ENCODE results near the gene USP48.

USP48 gene

GRCh38 chr1:21655259-21655658 lies 127.7 kb downstream of the USP48 start:
- DNase-seq (ENCODE audit: low read depth in 3 of 3, low spot score in 1 of 3), result no peak

- no peak for DNase-seq (ENCODE audit: low read depth in 3 of 3, low spot score in 1 of 3)
Measured at GRCh38 chr1:21654209-21654608, 128.7 kb downstream of the USP48 start.

GRCh38 chr1:21653744-21654100 lies 129.2 kb downstream of the USP48 start:
- no peak for DNase-seq (ENCODE audit: low read depth in 3 of 3, low spot score in 1 of 3)

- DNase-seq (ENCODE audit: low read depth in 3 of 3, low spot score in 1 of 3), result no peak
Measured at GRCh38 chr1:21652937-21653743, 129.8 kb downstream of the USP48 start.

- DNase-seq (ENCODE audit: low read depth in 3 of 3, low spot score in 1 of 3), result no peak
Measured at GRCh38 chr1:21652101-21652936, 130.6 kb downstream of the USP48 start.

- DNase-seq (ENCODE audit: low read depth in 3 of 3, low spot score in 1 of 3), result peak in 1 of 3 donors; percentile 25
Measured at GRCh38 chr1:21651214-21652042, 131.5 kb downstream of the USP48 start.

- DNase-seq (ENCODE audit: low read depth in 3 of 3, low spot score in 1 of 3), result no peak
Measured at GRCh38 chr1:21650400-21650799, 132.5 kb downstream of the USP48 start.

GRCh38 chr1:21649315-21649714 lies 133.6 kb downstream of the USP48 start:
- no peak for DNase-seq (ENCODE audit: low read depth in 3 of 3, low spot score in 1 of 3)

GRCh38 chr1:21648791-21649190 lies 134.2 kb downstream of the USP48 start:
- no peak for DNase-seq (ENCODE audit: low read depth in 3 of 3, low spot score in 1 of 3)

GRCh38 chr1:21648352-21648730 lies 134.6 kb downstream of the USP48 start:
- no peak for DNase-seq (ENCODE audit: low read depth in 3 of 3, low spot score in 1 of 3)

GRCh38 chr1:21647431-21648351 lies 135.3 kb downstream of the USP48 start:
- no peak for DNase-seq (ENCODE audit: low read depth in 3 of 3, low spot score in 1 of 3)

- no peak for DNase-seq (ENCODE audit: low read depth in 3 of 3, low spot score in 1 of 3)
Measured at GRCh38 chr1:21645550-21645949, 137.4 kb downstream of the USP48 start.

- no peak for DNase-seq (ENCODE audit: low read depth in 3 of 3, low spot score in 1 of 3)
Measured at GRCh38 chr1:21644906-21645305, 138.0 kb downstream of the USP48 start.

- no peak for DNase-seq (ENCODE audit: low read depth in 3 of 3, low spot score in 1 of 3)
Measured at GRCh38 chr1:21644348-21644747, 138.6 kb downstream of the USP48 start.

- DNase-seq (ENCODE audit: low read depth in 3 of 3, low spot score in 1 of 3), result no peak
Measured at GRCh38 chr1:21643624-21644023, 139.3 kb downstream of the USP48 start.

GRCh38 chr1:21641967-21642739 lies 140.8 kb downstream of the USP48 start:
- DNase-seq (ENCODE audit: low read depth in 3 of 3, low spot score in 1 of 3), result no peak

- no peak for DNase-seq (ENCODE audit: low read depth in 3 of 3, low spot score in 1 of 3)
Measured at GRCh38 chr1:21641537-21641936, 141.4 kb downstream of the USP48 start.

GRCh38 chr1:21641076-21641475 lies 141.9 kb downstream of the USP48 start:
- no peak for DNase-seq (ENCODE audit: low read depth in 3 of 3, low spot score in 1 of 3)

GRCh38 chr1:21640653-21641052 lies 142.3 kb downstream of the USP48 start:
- DNase-seq (ENCODE audit: low read depth in 3 of 3, low spot score in 1 of 3), result no peak

GRCh38 chr1:21639594-21640041 lies 143.3 kb downstream of the USP48 start:
- no peak for DNase-seq (ENCODE audit: low read depth in 3 of 3, low spot score in 1 of 3)

All from stimulated activated CD4-positive, alpha-beta T cell treated with anti-CD3 and anti-CD28 coated beads, TNF-alpha, amount 100 ng/mL, for 1 hour (primary cell).